ENCODE results near the gene PIK3R1.

PIK3R1 gene

DNA sequence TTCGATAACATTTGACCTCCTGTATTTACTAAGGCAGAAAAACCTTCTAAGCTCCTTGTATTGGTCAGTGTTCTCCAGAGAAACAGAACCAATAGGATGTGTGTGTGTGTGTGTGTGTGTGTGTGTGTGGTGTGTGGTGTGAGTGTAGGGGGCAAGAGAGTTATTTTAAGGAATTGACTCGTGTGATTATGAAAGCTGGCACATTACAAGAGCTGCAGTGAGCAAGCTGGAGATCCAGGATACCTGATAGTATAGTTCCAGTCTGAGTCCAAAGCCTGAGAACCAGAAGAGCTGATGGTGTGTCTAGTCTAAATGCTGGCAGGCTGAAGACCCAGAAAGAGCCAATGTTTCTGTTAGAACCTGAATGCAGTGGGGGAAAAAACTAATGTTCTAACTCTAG lies 21.2 kb upstream of the PIK3R1 start:
- H3K27me3 ChIP-seq (ENCODE audit: control insufficient read depth, low read length) = no peaks in the 10 kb centered on the region
- no peaks in the 10 kb centered on the region for H3K9me2 ChIP-seq (replicated peaks; ENCODE audit: control insufficient read depth, low read length)
- H3K36me3 ChIP-seq (ENCODE audit: control insufficient read depth, low read length) = no peaks in the 10 kb centered on the region
- TF ChIP-seq EZH2phosphoT487 (IDR thresholded peaks at IDR 0.05; ENCODE audit: borderline replicate concordance, low read length) = no peak
- TF ChIP-seq, protein P1, sequence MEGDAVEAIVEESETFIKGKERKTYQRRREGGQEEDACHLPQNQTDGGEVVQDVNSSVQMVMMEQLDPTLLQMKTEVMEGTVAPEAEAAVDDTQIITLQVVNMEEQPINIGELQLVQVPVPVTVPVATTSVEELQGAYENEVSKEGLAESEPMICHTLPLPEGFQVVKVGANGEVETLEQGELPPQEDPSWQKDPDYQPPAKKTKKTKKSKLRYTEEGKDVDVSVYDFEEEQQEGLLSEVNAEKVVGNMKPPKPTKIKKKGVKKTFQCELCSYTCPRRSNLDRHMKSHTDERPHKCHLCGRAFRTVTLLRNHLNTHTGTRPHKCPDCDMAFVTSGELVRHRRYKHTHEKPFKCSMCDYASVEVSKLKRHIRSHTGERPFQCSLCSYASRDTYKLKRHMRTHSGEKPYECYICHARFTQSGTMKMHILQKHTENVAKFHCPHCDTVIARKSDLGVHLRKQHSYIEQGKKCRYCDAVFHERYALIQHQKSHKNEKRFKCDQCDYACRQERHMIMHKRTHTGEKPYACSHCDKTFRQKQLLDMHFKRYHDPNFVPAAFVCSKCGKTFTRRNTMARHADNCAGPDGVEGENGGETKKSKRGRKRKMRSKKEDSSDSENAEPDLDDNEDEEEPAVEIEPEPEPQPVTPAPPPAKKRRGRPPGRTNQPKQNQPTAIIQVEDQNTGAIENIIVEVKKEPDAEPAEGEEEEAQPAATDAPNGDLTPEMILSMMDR (IDR thresholded peaks at IDR 0.05; ENCODE audit: low read depth, low read length, poor library complexity, severe bottlenecking) = no peak
- no peaks in the 10 kb centered on the region for H3K79me2 ChIP-seq (ENCODE audit: control insufficient read depth, low read length)
- no peak overlapping the region for H3K4me3 ChIP-seq (ENCODE audit: low read length)
- peaks cover 26% of the 10 kb centered on the region for H3K4me1 ChIP-seq (ENCODE audit: control insufficient read depth, low read length)
- no peaks in the 10 kb centered on the region for H3F3A ChIP-seq (ENCODE audit: control insufficient read depth, insufficient read depth)
- H3K9me3 ChIP-seq (ENCODE audit: control insufficient read depth, insufficient read depth, low read length) = no peaks in the 10 kb centered on the region
- no peak overlapping the region for H3K27ac ChIP-seq (ENCODE audit: low read depth, low read length)
- no peak overlapping the region for H3K4me2 ChIP-seq (ENCODE audit: low read length)
- no peaks in the 10 kb centered on the region for H4K20me1 ChIP-seq (ENCODE audit: control insufficient read depth, insufficient read depth, low read depth, low read length)

GRCh38 chr5:68195137-68195536 lies 20.4 kb upstream of the PIK3R1 start:
- Histone ChIP-seq H3F3A (ENCODE audit: control insufficient read depth, insufficient read depth) (no peaks in the 10 kb centered on the region), H3K4me2 (ENCODE audit: low read length) (no peak overlapping the region), H3K9me2 (replicated peaks; ENCODE audit: control insufficient read depth, low read length) (no peaks in the 10 kb centered on the region), H3K79me2 (ENCODE audit: control insufficient read depth, low read length) (no peaks in the 10 kb centered on the region), H3K9me3 (ENCODE audit: control insufficient read depth, insufficient read depth, low read length) (no peaks in the 10 kb centered on the region), H4K20me1 (ENCODE audit: control insufficient read depth, insufficient read depth, low read depth, low read length) (no peaks in the 10 kb centered on the region), H3K27ac (ENCODE audit: low read depth, low read length) (no peak overlapping the region), H3K4me3 (ENCODE audit: low read length) (no peak overlapping the region), H3K27me3 (ENCODE audit: control insufficient read depth, low read length) (no peaks in the 10 kb centered on the region), H3K36me3 (ENCODE audit: control insufficient read depth, low read length) (no peaks in the 10 kb centered on the region), H3K4me1 (ENCODE audit: control insufficient read depth, low read length) (peaks cover 23% of the 10 kb centered on the region)
- TF ChIP-seq, protein P1 (IDR thresholded peaks at IDR 0.05; ENCODE audit: low read depth, low read length, poor library complexity, severe bottlenecking) = no peak
- TF ChIP-seq EZH2phosphoT487 (IDR thresholded peaks at IDR 0.05; ENCODE audit: borderline replicate concordance, low read length) = no peak

- Histone ChIP-seq H3F3A (ENCODE audit: control insufficient read depth, insufficient read depth) (no peaks in the 10 kb centered on the region), H4K20me1 (ENCODE audit: control insufficient read depth, insufficient read depth, low read depth, low read length) (no peaks in the 10 kb centered on the region), H3K4me1 (ENCODE audit: control insufficient read depth, low read length) (peaks cover 23% of the 10 kb centered on the region), H3K4me2 (ENCODE audit: low read length) (peak overlapping the region; percentile 31), H3K36me3 (ENCODE audit: control insufficient read depth, low read length) (no peaks in the 10 kb centered on the region), H3K4me3 (ENCODE audit: low read length) (no peak overlapping the region), H3K27ac (ENCODE audit: low read depth, low read length) (no peak overlapping the region), H3K9me3 (ENCODE audit: control insufficient read depth, insufficient read depth, low read length) (no peaks in the 10 kb centered on the region), H3K79me2 (ENCODE audit: control insufficient read depth, low read length) (no peaks in the 10 kb centered on the region), H3K27me3 (ENCODE audit: control insufficient read depth, low read length) (no peaks in the 10 kb centered on the region), H3K9me2 (replicated peaks; ENCODE audit: control insufficient read depth, low read length) (no peaks in the 10 kb centered on the region)
- TF ChIP-seq EZH2phosphoT487 (IDR thresholded peaks at IDR 0.05; ENCODE audit: borderline replicate concordance, low read length) = no peak
- TF ChIP-seq, protein P1 (IDR thresholded peaks at IDR 0.05; ENCODE audit: low read depth, low read length, poor library complexity, severe bottlenecking) = no peak
Observed at GRCh38 chr5:68196876-68197275, 18.7 kb upstream of the PIK3R1 start.
